ENCODE data around the gene IRS2.

The IRS2 gene

GRCh38 chr13:109764045-109764444, 22.3 kb downstream of the IRS2 start:
- no peak overlapping the region for H3K4me3 ChIP-seq (ENCODE audit: low read depth in 1 of 2, low read length in 2 of 2)
- H3K9me3 ChIP-seq (ENCODE audit: low read length): no peaks in the 10 kb centered on the region
- H3K27me3 ChIP-seq (ENCODE audit: control insufficient read depth in 1 of 2, insufficient read depth in 2 of 2, low read length in 2 of 2): no peaks in the 10 kb centered on the region
- H3K27ac ChIP-seq (ENCODE audit: low read depth, low read length): no peak overlapping the region
- H3K4me1 ChIP-seq (ENCODE audit: insufficient read depth, low read length): peaks cover 34% of the 10 kb centered on the region
- no peak overlapping the region for H3K9ac ChIP-seq (ENCODE audit: low read length)
- H3K36me3 ChIP-seq (ENCODE audit: insufficient read depth, low read length): no peaks in the 10 kb centered on the region

- Histone ChIP-seq H3K27ac (ENCODE audit: low read depth, low read length) (no peak overlapping the region), H3K9me3 (ENCODE audit: low read length) (no peaks in the 10 kb centered on the region), H3K9ac (ENCODE audit: low read length) (no peak overlapping the region), H3K4me3 (ENCODE audit: low read depth in 1 of 2, low read length in 2 of 2) (no peak overlapping the region), H3K27me3 (ENCODE audit: control insufficient read depth in 1 of 2, insufficient read depth in 2 of 2, low read length in 2 of 2) (no peaks in the 10 kb centered on the region), H3K4me1 (ENCODE audit: insufficient read depth, low read length) (peaks cover 34% of the 10 kb centered on the region), H3K36me3 (ENCODE audit: insufficient read depth, low read length) (no peaks in the 10 kb centered on the region)
Measured at GRCh38 chr13:109762791-109763190, 23.6 kb downstream of the IRS2 start.

DNA sequence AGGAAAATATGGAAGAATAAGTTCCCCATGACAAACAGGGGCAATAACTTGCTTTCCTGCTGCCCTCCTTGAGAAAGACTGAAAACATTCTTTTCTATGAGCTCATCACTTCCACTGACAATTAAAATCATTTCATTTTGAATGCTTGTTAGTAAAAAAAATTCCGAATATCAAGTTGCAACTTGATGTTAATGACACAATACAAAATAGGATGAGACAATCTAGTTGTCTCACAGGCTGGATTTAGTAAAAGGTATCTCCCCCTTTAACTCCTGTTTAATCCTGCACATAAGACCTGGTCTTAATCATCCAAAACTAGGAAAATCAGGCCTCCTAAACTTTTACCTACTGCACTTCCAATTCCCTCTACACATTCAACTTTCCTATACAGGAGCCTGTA, 24.7 kb downstream of the IRS2 start:
- Histone ChIP-seq H3K27ac (ENCODE audit: low read depth, low read length) (no peak overlapping the region), H3K9me3 (ENCODE audit: low read length) (no peaks in the 10 kb centered on the region), H3K27me3 (ENCODE audit: control insufficient read depth in 1 of 2, insufficient read depth in 2 of 2, low read length in 2 of 2) (no peaks in the 10 kb centered on the region), H3K4me3 (ENCODE audit: low read depth in 1 of 2, low read length in 2 of 2) (no peak overlapping the region), H3K36me3 (ENCODE audit: insufficient read depth, low read length) (peaks cover under 1% of the 10 kb centered on the region), H3K4me1 (ENCODE audit: insufficient read depth, low read length) (peaks cover 31% of the 10 kb centered on the region), H3K9ac (ENCODE audit: low read length) (no peak overlapping the region)

DNA sequence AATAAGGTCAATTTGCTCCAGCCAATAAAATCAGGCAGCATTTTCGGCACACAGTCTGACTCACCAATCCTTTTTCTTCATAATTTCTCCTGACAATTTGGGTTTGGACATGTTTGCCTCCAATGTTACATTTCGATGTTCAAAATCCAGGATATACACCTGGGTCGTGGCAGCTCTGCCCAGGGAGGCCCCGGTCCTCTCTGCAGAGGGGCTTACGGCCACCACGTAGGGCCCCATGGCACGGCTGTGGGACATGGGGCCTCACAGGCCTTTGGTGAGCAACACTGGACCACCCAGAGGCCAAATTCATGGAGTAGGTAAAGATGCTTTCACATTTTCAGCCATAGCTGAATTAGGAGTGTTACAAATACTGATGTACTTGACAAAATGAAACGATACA, 25.4 kb downstream of the IRS2 start:
- no peak overlapping the region for H3K9ac ChIP-seq (ENCODE audit: low read length)
- peaks cover 29% of the 10 kb centered on the region for H3K4me1 ChIP-seq (ENCODE audit: insufficient read depth, low read length)
- H3K27ac ChIP-seq (ENCODE audit: low read depth, low read length): no peak overlapping the region
- H3K27me3 ChIP-seq (ENCODE audit: control insufficient read depth in 1 of 2, insufficient read depth in 2 of 2, low read length in 2 of 2): no peaks in the 10 kb centered on the region
- H3K9me3 ChIP-seq (ENCODE audit: low read length): no peaks in the 10 kb centered on the region
- H3K36me3 ChIP-seq (ENCODE audit: insufficient read depth, low read length): peaks cover 8% of the 10 kb centered on the region
- H3K4me3 ChIP-seq (ENCODE audit: low read depth in 1 of 2, low read length in 2 of 2): no peak overlapping the region

DNA sequence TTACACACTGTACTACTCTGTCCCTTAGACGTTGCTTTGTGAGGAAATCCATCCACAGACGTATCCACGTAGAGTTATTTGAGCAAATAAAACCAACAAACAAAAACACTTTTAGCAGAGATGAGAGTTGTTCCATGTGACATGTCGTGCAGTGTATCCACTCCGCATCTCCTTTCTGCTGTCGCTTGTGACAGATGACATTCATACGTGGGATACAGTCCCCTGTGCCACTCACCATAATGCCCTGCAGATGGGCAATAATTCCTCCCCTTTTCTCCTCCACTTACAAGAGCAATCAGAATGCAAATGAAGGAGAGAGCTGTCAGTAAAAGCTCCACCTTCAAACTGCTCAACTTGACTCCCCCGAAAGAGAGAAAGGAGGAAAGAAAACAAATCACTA, 26.0 kb downstream of the IRS2 start:
- H3K9ac ChIP-seq (ENCODE audit: low read length): no peak overlapping the region
- H3K4me1 ChIP-seq (ENCODE audit: insufficient read depth, low read length): peaks cover 29% of the 10 kb centered on the region
- H3K9me3 ChIP-seq (ENCODE audit: low read length): no peaks in the 10 kb centered on the region
- H3K27ac ChIP-seq (ENCODE audit: low read depth, low read length): no peak overlapping the region
- H3K4me3 ChIP-seq (ENCODE audit: low read depth in 1 of 2, low read length in 2 of 2): no peak overlapping the region
- H3K36me3 ChIP-seq (ENCODE audit: insufficient read depth, low read length): peaks cover 13% of the 10 kb centered on the region
- no peaks in the 10 kb centered on the region for H3K27me3 ChIP-seq (ENCODE audit: control insufficient read depth in 1 of 2, insufficient read depth in 2 of 2, low read length in 2 of 2)

DNA sequence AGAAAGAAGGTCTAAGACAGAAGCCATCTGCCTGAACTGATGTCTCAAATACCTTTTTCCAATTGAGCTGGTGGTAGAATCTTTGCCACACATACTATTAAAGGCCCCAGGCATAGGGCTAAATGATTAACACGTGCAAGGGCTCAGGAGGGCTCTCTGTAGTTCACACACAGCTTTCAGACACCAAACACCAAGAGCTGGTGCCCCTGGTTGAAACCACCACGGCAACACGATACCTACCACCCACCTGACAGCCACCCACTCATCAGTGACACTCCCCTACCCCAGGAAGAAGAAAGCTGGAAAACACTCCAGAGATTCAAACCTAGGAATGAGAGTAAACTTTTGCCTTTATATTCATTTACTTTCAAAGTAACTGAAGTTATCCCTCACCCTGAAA, 26.8 kb downstream of the IRS2 start:
- no peak overlapping the region for H3K4me3 ChIP-seq (ENCODE audit: low read depth in 1 of 2, low read length in 2 of 2)
- H3K27me3 ChIP-seq (ENCODE audit: control insufficient read depth in 1 of 2, insufficient read depth in 2 of 2, low read length in 2 of 2): no peaks in the 10 kb centered on the region
- H3K36me3 ChIP-seq (ENCODE audit: insufficient read depth, low read length): peaks cover 13% of the 10 kb centered on the region
- H3K9ac ChIP-seq (ENCODE audit: low read length): no peak overlapping the region
- no peak overlapping the region for H3K27ac ChIP-seq (ENCODE audit: low read depth, low read length)
- no peaks in the 10 kb centered on the region for H3K9me3 ChIP-seq (ENCODE audit: low read length)
- H3K4me1 ChIP-seq (ENCODE audit: insufficient read depth, low read length): peaks cover 22% of the 10 kb centered on the region

GRCh38 chr13:109758937-109759480, 27.4 kb downstream of the IRS2 start:
- H3K9me3 ChIP-seq (ENCODE audit: low read length): no peaks in the 10 kb centered on the region
- no peak overlapping the region for H3K4me3 ChIP-seq (ENCODE audit: low read depth in 1 of 2, low read length in 2 of 2)
- peaks cover 17% of the 10 kb centered on the region for H3K36me3 ChIP-seq (ENCODE audit: insufficient read depth, low read length)
- no peak overlapping the region for H3K9ac ChIP-seq (ENCODE audit: low read length)
- no peaks in the 10 kb centered on the region for H3K27me3 ChIP-seq (ENCODE audit: control insufficient read depth in 1 of 2, insufficient read depth in 2 of 2, low read length in 2 of 2)
- no peak overlapping the region for H3K27ac ChIP-seq (ENCODE audit: low read depth, low read length)
- peaks cover 19% of the 10 kb centered on the region for H3K4me1 ChIP-seq (ENCODE audit: insufficient read depth, low read length)

DNA sequence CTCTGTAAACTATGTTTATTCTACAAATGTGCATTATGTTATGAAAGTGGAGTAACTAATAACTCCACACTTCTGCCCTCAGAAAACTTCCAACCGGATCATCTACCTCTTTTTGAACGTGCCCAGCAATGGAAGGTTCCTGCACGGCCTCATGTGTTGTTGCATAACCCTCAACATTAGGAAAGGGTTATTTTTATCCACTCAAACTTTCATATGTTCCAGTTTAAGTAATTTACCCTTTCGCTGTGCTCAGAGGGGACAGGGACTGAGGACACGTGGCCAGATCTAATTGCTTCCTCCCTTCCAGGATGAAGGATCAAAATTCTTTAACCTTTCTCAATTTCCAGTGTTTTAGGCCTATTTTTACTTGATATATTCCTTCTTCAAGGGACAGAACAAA, 29.6 kb downstream of the IRS2 start:
- H3K27ac ChIP-seq (ENCODE audit: low read depth, low read length): no peak overlapping the region
- H3K27me3 ChIP-seq (ENCODE audit: control insufficient read depth in 1 of 2, insufficient read depth in 2 of 2, low read length in 2 of 2): no peaks in the 10 kb centered on the region
- H3K4me3 ChIP-seq (ENCODE audit: low read depth in 1 of 2, low read length in 2 of 2): no peak overlapping the region
- H3K4me1 ChIP-seq (ENCODE audit: insufficient read depth, low read length): peaks cover 14% of the 10 kb centered on the region
- H3K9me3 ChIP-seq (ENCODE audit: low read length): no peaks in the 10 kb centered on the region
- H3K9ac ChIP-seq (ENCODE audit: low read length): no peak overlapping the region
- peaks cover 29% of the 10 kb centered on the region for H3K36me3 ChIP-seq (ENCODE audit: insufficient read depth, low read length)

DNA sequence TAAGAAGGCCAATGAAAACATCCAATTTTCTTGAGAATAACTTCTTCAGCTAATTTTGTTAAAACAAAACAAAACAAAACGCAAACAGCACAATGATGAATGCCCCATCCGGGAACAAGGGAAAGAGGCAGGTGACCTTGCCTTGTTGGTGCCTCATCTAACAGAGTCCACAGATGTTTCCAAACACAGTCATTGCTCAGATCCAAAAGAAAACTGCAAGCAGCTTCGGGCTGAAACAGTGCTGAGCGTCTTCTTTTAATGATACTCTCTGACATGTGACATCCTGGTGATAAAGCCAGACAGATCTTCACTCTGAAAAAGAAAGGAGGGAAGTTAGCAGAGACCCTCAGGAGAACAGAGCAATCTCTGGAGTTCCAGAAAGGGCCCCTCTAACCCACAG, 30.4 kb downstream of the IRS2 start:
- H3K27ac ChIP-seq (ENCODE audit: low read depth, low read length): no peak overlapping the region
- H3K27me3 ChIP-seq (ENCODE audit: control insufficient read depth in 1 of 2, insufficient read depth in 2 of 2, low read length in 2 of 2): no peaks in the 10 kb centered on the region
- H3K9me3 ChIP-seq (ENCODE audit: low read length): no peaks in the 10 kb centered on the region
- H3K9ac ChIP-seq (ENCODE audit: low read length): no peak overlapping the region
- peaks cover 29% of the 10 kb centered on the region for H3K36me3 ChIP-seq (ENCODE audit: insufficient read depth, low read length)
- peaks cover 7% of the 10 kb centered on the region for H3K4me1 ChIP-seq (ENCODE audit: insufficient read depth, low read length)
- no peak overlapping the region for H3K4me3 ChIP-seq (ENCODE audit: low read depth in 1 of 2, low read length in 2 of 2)

DNA sequence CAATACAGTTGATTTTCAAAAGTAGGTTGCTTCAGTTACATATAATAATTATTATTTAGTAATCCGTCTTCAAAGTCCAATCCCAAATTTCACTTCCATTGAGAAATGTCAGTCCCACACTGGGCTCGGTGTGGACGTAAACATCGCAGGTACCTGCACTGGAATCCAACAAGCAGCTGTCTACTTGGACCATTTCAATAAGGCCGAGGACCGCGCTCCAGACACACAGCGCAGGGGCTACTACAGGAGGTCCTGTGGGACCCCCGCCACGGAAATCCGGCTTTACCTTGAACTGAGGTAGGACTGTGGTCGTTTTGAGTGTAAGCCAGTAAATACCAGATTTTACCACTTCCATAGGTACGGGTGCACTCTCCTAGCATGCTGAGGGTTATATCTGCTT, 30.8 kb downstream of the IRS2 start:
- H3K27me3 ChIP-seq (ENCODE audit: control insufficient read depth in 1 of 2, insufficient read depth in 2 of 2, low read length in 2 of 2): no peaks in the 10 kb centered on the region
- H3K9ac ChIP-seq (ENCODE audit: low read length): no peak overlapping the region
- peaks cover 6% of the 10 kb centered on the region for H3K4me1 ChIP-seq (ENCODE audit: insufficient read depth, low read length)
- H3K27ac ChIP-seq (ENCODE audit: low read depth, low read length): no peak overlapping the region
- no peak overlapping the region for H3K4me3 ChIP-seq (ENCODE audit: low read depth in 1 of 2, low read length in 2 of 2)
- no peaks in the 10 kb centered on the region for H3K9me3 ChIP-seq (ENCODE audit: low read length)
- H3K36me3 ChIP-seq (ENCODE audit: insufficient read depth, low read length): peaks cover 29% of the 10 kb centered on the region

- H3K4me1 ChIP-seq (ENCODE audit: insufficient read depth, low read length): no peaks in the 10 kb centered on the region
- no peak overlapping the region for H3K4me3 ChIP-seq (ENCODE audit: low read depth in 1 of 2, low read length in 2 of 2)
- no peak overlapping the region for H3K27ac ChIP-seq (ENCODE audit: low read depth, low read length)
- H3K36me3 ChIP-seq (ENCODE audit: insufficient read depth, low read length): peaks cover 27% of the 10 kb centered on the region
- no peaks in the 10 kb centered on the region for H3K9me3 ChIP-seq (ENCODE audit: low read length)
- H3K27me3 ChIP-seq (ENCODE audit: control insufficient read depth in 1 of 2, insufficient read depth in 2 of 2, low read length in 2 of 2): no peaks in the 10 kb centered on the region
- no peak overlapping the region for H3K9ac ChIP-seq (ENCODE audit: low read length)
Measured at GRCh38 chr13:109751477-109751876, 34.9 kb downstream of the IRS2 start.

DNA sequence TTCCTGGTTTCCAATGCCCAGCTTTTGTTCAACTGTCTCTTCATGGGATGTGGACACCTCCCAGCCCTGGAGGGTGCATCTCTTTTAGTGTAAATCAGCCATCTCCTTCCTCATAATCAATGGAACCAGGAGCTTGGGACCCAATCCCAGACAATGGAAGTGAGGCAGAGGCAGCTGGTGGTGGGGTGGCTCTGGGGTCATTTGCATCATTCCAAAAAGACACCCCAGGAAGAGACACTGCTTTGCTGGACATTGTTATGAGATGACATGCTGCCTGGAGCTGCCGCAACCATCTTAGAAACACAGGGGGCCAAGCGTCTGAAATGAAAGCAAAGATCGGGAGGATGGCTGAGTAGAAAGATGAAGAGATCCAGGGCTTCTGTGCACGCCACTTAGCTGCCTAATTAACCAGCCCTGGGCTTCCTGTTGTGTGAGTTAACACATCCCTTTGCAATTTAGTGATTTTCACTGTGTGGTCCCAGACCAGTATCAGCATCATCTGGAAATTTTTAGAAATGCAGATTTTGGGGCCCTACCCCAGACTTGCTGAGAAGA, 36.1 kb downstream of the IRS2 start:
- Histone ChIP-seq H3K4me1 (ENCODE audit: insufficient read depth, low read length) (no peaks in the 10 kb centered on the region), H3K4me3 (ENCODE audit: low read depth in 1 of 2, low read length in 2 of 2) (no peak overlapping the region), H3K9ac (ENCODE audit: low read length) (no peak overlapping the region), H3K27me3 (ENCODE audit: control insufficient read depth in 1 of 2, insufficient read depth in 2 of 2, low read length in 2 of 2) (no peaks in the 10 kb centered on the region), H3K27ac (ENCODE audit: low read depth, low read length) (no peak overlapping the region), H3K36me3 (ENCODE audit: insufficient read depth, low read length) (peaks cover 16% of the 10 kb centered on the region), H3K9me3 (ENCODE audit: low read length) (no peaks in the 10 kb centered on the region)
